Endothelial cell of umbilical vein (primary cell): ENCODE results near the gene BORCS6. TPM values are rescaled to one million over a fixed set of nuclear protein-coding genes. Genes with fewer than 3 reads are reported as not detected.
A peak's percentile ranks its signal among the peaks of the same experiment; 100 is the strongest.

ENCODE experiments used
- BruUV-seq: library from RNA; stranded (reverse); fragments of 400-500 nt; replicated peaks from 2 replicates; lab custom pipeline; 2021; lab: Mats Ljungman, UMichigan
- CTCF ChIA-PET: fragments of 300-600, 350-600 bp; sonication (Branson Sonifier 250); formaldehyde crosslinking; loops from one replicate; lab custom pipeline; 2021; ENCODE audit warnings: antibody characterized with exemption, inconsistent platforms; lab: Charles Lee
- POLR2A ChIA-PET: fragments of 300-600, 350-600 bp; sonication (Branson Sonifier 250); formaldehyde crosslinking; loops from one replicate; lab custom pipeline; 2021; ENCODE audit warnings: antibody characterized with exemption, inconsistent platforms; lab: Charles Lee
- DNase-seq: peaks from one replicate; pipeline ENCODE4 v3.0.0-alpha.2; 2011; ENCODE audit warnings: low read depth, low spot score
- FAIRE-seq: peaks from 2 replicates; lab custom pipeline; 2011; peaks lifted over from hg19 to GRCh38; lab: Jason Lieb, UNC
- H2AFZ ChIP-seq: 2 replicates; pipeline ENCODE4 v1.6.0; 2012; ENCODE audit warnings: low read depth, low read length, control low read depth, inconsistent platforms
- H3K27ac ChIP-seq: 2 replicates; pipeline ENCODE4 v1.5.1; 2011; ENCODE audit warnings: low read depth, mild to moderate bottlenecking, control low read depth, low read length, moderate library complexity; ENCODE audit not compliant: insufficient read depth
- H3K27me3 ChIP-seq, 2 experiments: 2 replicates each; pipeline versions ENCODE4 v1.6.0 to v1.6.1; 2011; ENCODE audit warnings: low read length in 2 of 2, mixed read lengths in 1 of 2; ENCODE audit not compliant: control insufficient read depth in 2 of 2, insufficient read depth in 2 of 2
- H3K36me3 ChIP-seq, 2 experiments: 2 replicates in 1 of 2; 3 replicates in 1 of 2; pipeline ENCODE4 v1.5.1; 2011; ENCODE audit warnings: low read length in 2 of 2, mild to moderate bottlenecking in 1 of 2, moderate library complexity in 1 of 2; ENCODE audit not compliant: control insufficient read depth in 2 of 2, insufficient read depth in 2 of 2; ENCODE audit errors: extremely low read depth in 1 of 2
- H3K4me1 ChIP-seq: 3 replicates; pipeline ENCODE4 v1.5.1; 2011; ENCODE audit warnings: mild to moderate bottlenecking, low read length; ENCODE audit not compliant: control insufficient read depth, insufficient read depth; ENCODE audit errors: extremely low read depth
- H3K4me2 ChIP-seq: 2 replicates; pipeline ENCODE4 v1.6.1; 2011; ENCODE audit warnings: low read length, control low read depth, mixed read lengths; ENCODE audit not compliant: insufficient read depth
- H3K4me3 ChIP-seq, 3 experiments: fragments of 200-600 bp in 1 of 3; sonication (generic), shearing (Covaris generic) in 1 of 3; replicated peaks in 1 of 3; 2 replicates each; pipeline ENCODE4 v1.5.1; 2011 to 2016; ENCODE audit warnings: control low read depth in 3 of 3, low read length in 3 of 3, mild to moderate bottlenecking in 2 of 3, inconsistent platforms in 1 of 3, low read depth in 1 of 3, moderate library complexity in 1 of 3; ENCODE audit not compliant: insufficient read depth in 1 of 3
- H3K79me2 ChIP-seq: 2 replicates; pipeline ENCODE4 v1.6.0; 2012; ENCODE audit warnings: low read length, inconsistent platforms; ENCODE audit not compliant: control insufficient read depth, insufficient read depth
- H3K9ac ChIP-seq: replicated peaks from 2 replicates; pipeline ENCODE3; 2011; ENCODE audit warnings: low read length, control low read depth; ENCODE audit not compliant: insufficient read depth; ENCODE audit errors: extremely low read depth
- H3K9me1 ChIP-seq: replicated peaks from 3 replicates; pipeline ENCODE4 v1.6.0; 2011; ENCODE audit warnings: mild to moderate bottlenecking, low read length; ENCODE audit not compliant: control insufficient read depth, insufficient read depth; ENCODE audit errors: extremely low read depth
- H3K9me3 ChIP-seq: replicated peaks from 2 replicates; pipeline ENCODE4 v1.5.1; 2012; ENCODE audit warnings: low read length, inconsistent platforms; ENCODE audit not compliant: control insufficient read depth, insufficient read depth
- H4K20me1 ChIP-seq: replicated peaks from 2 replicates; pipeline ENCODE3; 2011; ENCODE audit warnings: mild to moderate bottlenecking, low read length; ENCODE audit not compliant: control insufficient read depth, insufficient read depth; ENCODE audit errors: extremely low read depth
- CTCF ChIP-seq, 2 donors: IDR thresholded peaks; 1 replicate in 1 of 2; 2 replicates in 1 of 2; pipeline ENCODE4 v1.5.1; 2011; ENCODE audit warnings: low read length in 2 of 2, mild to moderate bottlenecking in 2 of 2, moderate library complexity in 2 of 2, control low read depth in 1 of 2, inconsistent platforms in 1 of 2, low read depth in 1 of 2; ENCODE audit not compliant: insufficient read depth in 1 of 2; ENCODE audit errors: extremely low read depth in 1 of 2
- EZH2 ChIP-seq: IDR thresholded peaks from 2 replicates; pipeline ENCODE4 v1.6.1; 2012; ENCODE audit warnings: borderline replicate concordance, low read depth, mild to moderate bottlenecking, moderate library complexity, low read length, inconsistent platforms; ENCODE audit not compliant: severe bottlenecking
- FOS ChIP-seq: IDR thresholded peaks from 2 replicates; pipeline ENCODE4 v1.6.1; 2011; ENCODE audit warnings: mild to moderate bottlenecking, low read length, moderate library complexity, borderline replicate concordance; ENCODE audit not compliant: insufficient read depth
- GATA2 ChIP-seq: IDR thresholded peaks from 2 replicates; pipeline ENCODE4 v1.7.0; 2011; ENCODE audit warnings: low read depth, mild to moderate bottlenecking, moderate library complexity, mixed read lengths, low read length; ENCODE audit not compliant: insufficient read length, insufficient read depth
- JUN ChIP-seq: IDR thresholded peaks from 2 replicates; pipeline ENCODE4 v1.6.1; 2011; ENCODE audit warnings: borderline replicate concordance, low read depth; ENCODE audit not compliant: insufficient read length, insufficient read depth
- MYC ChIP-seq: IDR thresholded peaks from one replicate; pipeline ENCODE4 v1.6.1; 2011; ENCODE audit warnings: mild to moderate bottlenecking, low read depth, low read length
- POLR2A ChIP-seq: IDR thresholded peaks from 2 replicates; pipeline ENCODE4 v1.6.1; 2012; ENCODE audit warnings: low read depth, mild to moderate bottlenecking, control low read depth, low read length
- POLR2AphosphoS5 ChIP-seq: IDR thresholded peaks from 2 replicates; pipeline ENCODE4 v1.6.1; 2012; ENCODE audit warnings: low read depth, mild to moderate bottlenecking, control low read depth, low read length, moderate library complexity; ENCODE audit not compliant: insufficient read depth
- dilution Hi-C: fragments of 300-500 bp; cut with MboI; formaldehyde crosslinking; loops from one replicate; pipeline ENCODE4 v1.15.0; 2019; ENCODE audit warnings: low sequenced_read_pairs; ENCODE audit not compliant: extremely low pct_ligation_motif_present
- intact Hi-C: fragments of 100-400 bp; cut with micrococcal nuclease; formaldehyde crosslinking; loops from one replicate; pipeline ENCODE4 v1.10.0; 2022
- polyA plus RNA-seq, 4 experiments: library from polyadenylated mRNA; depleted of rRNA in 3 of 4; stranded (reverse) in 3 of 4; unstranded in 1 of 4; fragments of >200 nt; gene quantifications; 2 replicates each; pipeline versions ENCODE4 v1.2.1 to v1.2.3, GENCODE V29; 2011 to 2012; ENCODE audit warnings: missing spikeins in 1 of 4
- total RNA-seq: library from RNA; stranded (reverse); gene quantifications from 2 replicates; pipeline ENCODE4 v1.2.3, GENCODE V29; 2021
- TF ChIP-seq, protein P1 (sequence below): IDR thresholded peaks from 2 replicates; pipeline ENCODE4 v1.6.1; 2011; ENCODE audit not compliant: insufficient read depth, insufficient read length

The BORCS6 gene
- total and polyA plus RNA-seq, 2 donors (not counting 3 experiments of a cell fraction or from before 2014, with no cell fraction given), result 8.0 to 9.0 TPM

DNA sequence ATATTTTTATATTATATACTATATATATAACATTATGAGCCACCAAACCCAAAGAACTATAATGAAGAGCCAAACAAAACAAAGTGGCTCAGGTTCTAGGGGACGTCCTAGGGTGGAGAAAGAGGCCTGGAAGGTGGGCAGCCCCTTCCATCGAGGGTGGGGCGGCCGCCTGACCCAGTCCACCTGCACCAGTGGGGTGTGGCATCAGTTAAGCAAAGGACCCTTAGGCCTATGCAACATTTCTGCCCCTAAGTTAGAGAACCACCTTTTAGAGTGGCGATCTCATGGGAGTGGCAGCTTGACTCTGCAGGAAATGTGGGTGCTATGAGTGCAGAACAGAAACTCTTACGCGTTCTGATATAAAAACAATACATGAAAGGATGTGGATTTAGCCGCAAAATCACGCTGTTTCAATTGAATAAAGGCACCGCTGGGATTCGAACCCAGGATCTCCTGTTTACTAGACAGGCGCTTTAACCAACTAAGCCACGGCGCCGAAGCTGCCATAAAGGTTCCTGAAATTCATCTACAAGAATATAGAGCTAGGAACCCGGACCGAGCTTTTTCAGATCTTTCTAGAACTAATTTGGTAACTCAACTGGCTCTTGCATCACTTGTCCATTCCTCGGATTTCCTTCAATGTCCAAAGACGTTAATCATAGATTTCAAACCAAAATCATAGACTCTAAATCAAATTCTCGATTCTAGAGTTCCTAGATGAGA lies 36.0 kb upstream of the BORCS6 start:
- ChIA-PET CTCF (no interaction called here), POLR2A (no interaction called here)
- DNase-seq (peak; percentile 78), FAIRE-seq (no peak)
- Histone ChIP-seq H2AFZ (no peak overlapping the region), H3K9ac (no peak overlapping the region), H3K4me1 (peaks cover 9% of the 10 kb centered on the region), H3K4me3 (no peak overlapping the region), H3K27ac (peak overlapping the region; percentile 48), H3K79me2 (no peaks in the 10 kb centered on the region), H3K36me3 (peaks cover 5 to 21% of the 10 kb centered on the region in 2 experiments), H3K9me1 (no peaks in the 10 kb centered on the region), H4K20me1 (no peaks in the 10 kb centered on the region), H3K27me3 (no peaks in the 10 kb centered on the region), H3K4me2 (peak overlapping the region; percentile 6), H3K9me3 (no peaks in the 10 kb centered on the region)
- intact Hi-C loops, result loop anchor here (1.0 to 2.0 kb wide), 2 partner anchors 21 to 75 kb away; no protein-coding TSS in a partner anchor
- TF ChIP-seq MYC, result no peak
- no peak for TF ChIP-seq EZH2
- no peak for TF ChIP-seq JUN
- no peak for TF ChIP-seq FOS
- no peak for TF ChIP-seq GATA2
- no peak for TF ChIP-seq CTCF (IDR thresholded peaks at IDR 0.05; ENCODE audit: extremely low read depth in 1 of 2, insufficient read depth in 1 of 2, low read depth in 1 of 2, low read length in 2 of 2)
- peak; percentile 73 for TF ChIP-seq POLR2A
- TF ChIP-seq POLR2AphosphoS5, result peak; percentile 36
- TF ChIP-seq, protein P1, sequence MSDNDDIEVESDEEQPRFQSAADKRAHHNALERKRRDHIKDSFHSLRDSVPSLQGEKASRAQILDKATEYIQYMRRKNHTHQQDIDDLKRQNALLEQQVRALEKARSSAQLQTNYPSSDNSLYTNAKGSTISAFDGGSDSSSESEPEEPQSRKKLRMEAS, result no peak
- BruUV-seq, result TSS peak; percentile 41
- dilution Hi-C loops, result no loop called here
